Transverse colon (tissue), 4 donors: ENCODE measurements around the gene OSBPL10. TPM values are rescaled to one million over a fixed set of nuclear protein-coding genes. Genes with fewer than 3 reads are reported as not detected.

Source experiments
- DNase-seq: peaks from one replicate; pipeline ENCODE4 v3.0.0-alpha.2; 2019
- H3K27ac ChIP-seq, 4 donors: fragments of 200-600 bp; sonication (generic); 2 replicates each; pipeline ENCODE4 v1.5.1; 2016 to 2018; ENCODE audit warnings: inconsistent platforms in 4 of 4
- H3K27me3 ChIP-seq: fragments of 200-600 bp; sonication (generic); 2 replicates; pipeline ENCODE4 v1.5.1; 2017; ENCODE audit warnings: inconsistent platforms
- H3K36me3 ChIP-seq, 4 donors: fragments of 200-600 bp; sonication (generic); 2 replicates each; pipeline ENCODE4 v1.5.1; 2017 to 2019; ENCODE audit warnings: inconsistent platforms in 4 of 4
- H3K4me1 ChIP-seq, 4 donors: fragments of 200-600 bp; sonication (generic); 2 replicates each; pipeline ENCODE4 v1.5.1; 2017 to 2020; ENCODE audit warnings: inconsistent platforms in 4 of 4
- H3K4me3 ChIP-seq, 4 donors: fragments of 200-600 bp; sonication (generic); 1 replicate in 1 of 4; 2 replicates in 3 of 4; pipeline versions ENCODE4 v1.5.1 to v1.6.1; 2017 to 2019; ENCODE audit warnings: inconsistent platforms in 4 of 4
- H3K9me3 ChIP-seq, 2 donors: fragments of 200-600 bp; sonication (generic); 2 replicates each; pipeline ENCODE4 v1.5.1; 2017 to 2019; ENCODE audit warnings: inconsistent platforms in 2 of 2
- EP300 ChIP-seq: sonication (generic); formaldehyde crosslinking; IDR thresholded peaks from one replicate; pipeline ENCODE4 v1.6.1; 2017; ENCODE audit warnings: antibody characterized with exemption, low read depth
- POLR2A ChIP-seq: fragments of 450-650 bp; IDR thresholded peaks from one replicate; pipeline ENCODE4 v1.6.1; 2016; ENCODE audit warnings: antibody characterized with exemption, mild to moderate bottlenecking, moderate library complexity
- POLR2AphosphoS5 ChIP-seq, 3 donors: sonication (generic); formaldehyde crosslinking; IDR thresholded peaks; one replicate each; pipeline ENCODE4 v1.6.1; 2016; ENCODE audit warnings: antibody characterized with exemption in 3 of 3
- WGBS, 2 donors: methylation state at CpG; one replicate each; pipeline ENCODE4 v1.1.5; 2018; ENCODE audit warnings: low coverage in 1 of 2; 5-methylcytosine and 5-hydroxymethylcytosine counted together
- in situ Hi-C, 4 donors: fragments of 200-750 bp; cut with MboI; loops; one replicate each; pipeline versions ENCODE4 v1.15.0 to v1.15.1; 2017; ENCODE audit warnings: low sequenced_read_pairs in 3 of 4, low pct_ligation_motif_present in 1 of 4, low pct_unique_long_range_greater_than_20kb in 1 of 4
- intact Hi-C: fragments of 100-400 bp; cut with DNase I; formaldehyde crosslinking; loops from one replicate; pipeline ENCODE4 v1.15.1; 2023; ENCODE audit warnings: low total_unique reads
- total RNA-seq, 4 donors: library from RNA; depleted of rRNA; stranded (reverse); fragments of >200 nt; gene quantifications; one replicate each; pipeline ENCODE4 v1.1.0, GENCODE V29; 2016
- TF ChIP-seq, protein P1 (sequence below), 5 experiments: fragments of 200-600 bp in 3 of 5; fragments of 450-650 bp in 2 of 5; sonication (generic) in 3 of 5; IDR thresholded peaks; 1 replicate in 2 of 5; 2 replicates in 3 of 5; pipeline ENCODE4 v1.5.1; 2016 to 2017; ENCODE audit warnings: antibody characterized with exemption in 5 of 5, inconsistent platforms in 3 of 5, mild to moderate bottlenecking in 2 of 5, moderate library complexity in 1 of 5

Gene OSBPL10
- total RNA-seq, 4 donors from 2014 or later = 10.0 to 34.8 (median 19.5) TPM

DNA sequence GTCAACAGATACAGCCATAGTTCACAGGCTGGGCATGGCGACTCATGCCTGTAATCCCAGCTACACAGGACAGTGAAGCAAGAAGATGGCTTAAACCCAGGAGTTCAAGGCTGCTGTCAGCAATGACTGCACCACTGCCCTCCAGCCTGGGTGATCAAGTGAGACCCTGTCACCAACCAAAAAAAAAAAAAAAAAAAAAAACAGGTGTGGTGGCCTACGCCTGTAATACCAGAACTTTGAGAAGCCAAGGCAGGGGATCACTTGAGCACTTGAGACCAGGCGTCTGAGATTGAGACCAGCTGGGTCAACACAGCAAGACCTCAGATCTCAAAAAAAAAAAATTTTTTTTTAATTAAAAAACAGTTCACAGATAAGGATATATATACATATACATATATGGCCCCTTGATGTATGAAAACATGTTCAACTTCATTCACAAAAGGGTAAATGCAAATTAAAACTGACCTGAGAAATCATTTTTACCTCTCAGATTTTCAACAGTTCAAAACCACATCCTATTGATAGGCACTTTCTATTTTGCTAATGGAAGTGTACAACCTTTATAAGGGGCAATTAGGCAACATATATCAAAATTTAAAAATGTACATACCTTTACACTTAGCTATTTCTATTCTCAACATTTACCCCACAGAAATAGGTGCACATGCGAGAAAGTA lies 51.1 kb downstream of the OSBPL10 start:
- WGBS, 2 donors = 86 to 92% methylated on average over 3 to 4 of the region's 4 CpGs
- intact Hi-C loops (no loop called here), in situ Hi-C loops (no loop called here)
- Histone ChIP-seq H3K27me3 (no peaks in the 10 kb centered on the region), H3K4me1 (peaks cover 0 to 10% (median 2%) of the 10 kb centered on the region in 4 donors), H3K27ac (no peak overlapping the region), H3K9me3 (no peaks in the 10 kb centered on the region), H3K4me3 (no peak overlapping the region), H3K36me3 (no peaks in the 10 kb centered on the region)
- TF ChIP-seq EP300 = no peak
- TF ChIP-seq POLR2A = no peak
- no peak for TF ChIP-seq POLR2AphosphoS5 (IDR thresholded peaks at IDR 0.05)
- TF ChIP-seq, protein P1, sequence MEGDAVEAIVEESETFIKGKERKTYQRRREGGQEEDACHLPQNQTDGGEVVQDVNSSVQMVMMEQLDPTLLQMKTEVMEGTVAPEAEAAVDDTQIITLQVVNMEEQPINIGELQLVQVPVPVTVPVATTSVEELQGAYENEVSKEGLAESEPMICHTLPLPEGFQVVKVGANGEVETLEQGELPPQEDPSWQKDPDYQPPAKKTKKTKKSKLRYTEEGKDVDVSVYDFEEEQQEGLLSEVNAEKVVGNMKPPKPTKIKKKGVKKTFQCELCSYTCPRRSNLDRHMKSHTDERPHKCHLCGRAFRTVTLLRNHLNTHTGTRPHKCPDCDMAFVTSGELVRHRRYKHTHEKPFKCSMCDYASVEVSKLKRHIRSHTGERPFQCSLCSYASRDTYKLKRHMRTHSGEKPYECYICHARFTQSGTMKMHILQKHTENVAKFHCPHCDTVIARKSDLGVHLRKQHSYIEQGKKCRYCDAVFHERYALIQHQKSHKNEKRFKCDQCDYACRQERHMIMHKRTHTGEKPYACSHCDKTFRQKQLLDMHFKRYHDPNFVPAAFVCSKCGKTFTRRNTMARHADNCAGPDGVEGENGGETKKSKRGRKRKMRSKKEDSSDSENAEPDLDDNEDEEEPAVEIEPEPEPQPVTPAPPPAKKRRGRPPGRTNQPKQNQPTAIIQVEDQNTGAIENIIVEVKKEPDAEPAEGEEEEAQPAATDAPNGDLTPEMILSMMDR (IDR thresholded peaks at IDR 0.05) = no peak
- no peak for DNase-seq

DNA sequence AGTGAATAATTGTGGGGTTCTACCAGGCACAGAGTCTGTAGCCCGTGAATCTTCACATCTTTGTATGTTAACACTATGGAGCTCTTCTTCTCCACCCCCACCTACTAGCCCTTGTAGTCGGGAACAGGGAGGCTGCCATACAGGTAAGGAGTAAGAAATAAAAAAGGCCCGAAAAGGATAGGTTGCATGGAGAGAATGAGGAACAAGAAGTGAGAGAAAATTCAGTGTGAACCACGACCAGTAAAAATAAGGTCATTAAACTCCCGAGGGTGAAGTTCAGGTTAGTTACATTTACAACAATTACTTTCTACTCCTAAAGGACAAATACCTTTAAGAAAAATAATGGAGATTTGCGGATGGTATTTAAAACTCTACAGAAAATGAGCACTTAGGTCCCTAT lies 53.3 kb downstream of the OSBPL10 start:
- peaks cover 0 to 19% (median 10%) of the 10 kb centered on the region in 4 donors for H3K4me1 ChIP-seq
- no peak overlapping the region for H3K4me3 ChIP-seq
- H3K36me3 ChIP-seq = no peaks in the 10 kb centered on the region
- H3K9me3 ChIP-seq = no peaks in the 10 kb centered on the region
- intact Hi-C loops (no loop called here), in situ Hi-C loops (no loop called here)
- no peak overlapping the region for H3K27ac ChIP-seq
- DNase-seq = no peak
- no peaks in the 10 kb centered on the region for H3K27me3 ChIP-seq
- WGBS, 2 donors = 63 to 77% methylated on average over 6 of the region's 6 CpGs
- no peak for TF ChIP-seq POLR2AphosphoS5 (IDR thresholded peaks at IDR 0.05)
- TF ChIP-seq, protein P1 (IDR thresholded peaks at IDR 0.05) = no peak
- no peak for TF ChIP-seq POLR2A
- no peak for TF ChIP-seq EP300

DNA sequence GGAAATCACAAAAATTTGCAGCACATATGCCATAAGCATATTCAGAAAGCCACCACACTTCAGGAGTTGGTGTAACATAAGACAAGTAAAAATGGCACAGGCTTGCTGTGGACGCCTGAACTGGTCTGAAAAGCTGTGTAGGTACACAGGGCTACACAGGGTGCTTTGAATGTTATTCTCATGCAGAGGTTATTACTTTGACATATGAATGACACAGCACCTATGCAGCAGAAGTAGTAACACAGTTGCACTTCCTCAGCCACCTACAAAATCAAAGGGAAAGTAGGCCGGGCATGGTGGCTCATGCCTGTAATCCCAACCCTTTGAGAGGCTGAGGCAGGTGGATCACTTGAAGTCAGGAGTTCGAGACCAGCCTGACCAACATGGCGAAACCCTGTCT lies 54.5 kb downstream of the OSBPL10 start:
- 87 to 90% methylated on average over 3 to 4 of the region's 4 CpGs for WGBS, 2 donors

DNA sequence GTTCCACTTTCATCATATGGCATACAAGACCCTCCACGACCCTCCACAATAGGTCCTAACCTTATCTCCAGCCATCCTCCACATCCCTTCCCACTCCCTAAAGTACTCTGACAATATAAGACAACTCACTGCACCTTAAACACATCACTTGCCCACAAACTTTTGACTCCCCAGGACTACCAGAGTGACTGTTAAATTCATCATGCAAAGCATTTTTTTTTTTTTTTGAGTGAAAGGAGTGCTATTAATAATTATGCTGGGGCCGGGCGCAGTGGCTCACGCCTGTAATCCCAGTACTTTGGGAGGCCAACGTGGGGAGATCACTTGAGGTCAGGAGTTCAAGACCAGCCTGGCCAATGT lies 55.8 kb downstream of the OSBPL10 start:
- 60 to 79% methylated on average over 1 to 5 of the region's 5 CpGs for WGBS, 2 donors
- in situ Hi-C loops (no loop called here), intact Hi-C loops (no loop called here)
- Histone ChIP-seq H3K27ac (no peak overlapping the region), H3K36me3 (no peaks in the 10 kb centered on the region), H3K4me1 (peaks cover 0 to 26% (median 13%) of the 10 kb centered on the region in 4 donors), H3K4me3 (no peak overlapping the region), H3K9me3 (no peaks in the 10 kb centered on the region), H3K27me3 (no peaks in the 10 kb centered on the region)
- no peak for DNase-seq
- TF ChIP-seq POLR2AphosphoS5 (IDR thresholded peaks at IDR 0.05) (no peak), EP300 (no peak), POLR2A (no peak)
- TF ChIP-seq, protein P1 (IDR thresholded peaks at IDR 0.05) = no peak

More for the DNA sequence above, 54.5 kb downstream of the OSBPL10 start:
- DNase-seq = no peak
- Histone ChIP-seq H3K27me3 (no peaks in the 10 kb centered on the region), H3K4me1 (peaks cover 0 to 26% (median 13%) of the 10 kb centered on the region in 4 donors), H3K9me3 (no peaks in the 10 kb centered on the region), H3K27ac (no peak overlapping the region), H3K4me3 (no peak overlapping the region), H3K36me3 (no peaks in the 10 kb centered on the region)
- TF ChIP-seq POLR2A = no peak
- TF ChIP-seq, protein P1 (IDR thresholded peaks at IDR 0.05) = no peak
- no peak for TF ChIP-seq POLR2AphosphoS5 (IDR thresholded peaks at IDR 0.05)
- no peak for TF ChIP-seq EP300
- intact Hi-C loops = no loop called here
- in situ Hi-C loops = no loop called here
